Neural progenitor cell (in vitro differentiated cells): ENCODE measurements around the gene TPBG. TPM values are rescaled to one million over a fixed set of nuclear protein-coding genes. Genes with fewer than 3 reads are reported as not detected.

Experiments
- DNase-seq: peaks from one replicate; pipeline ENCODE4 v3.0.0-alpha.2; 2016; ENCODE audit warnings: low spot score
- H2AFZ ChIP-seq: fragments of 200-600 bp; sonication (generic); replicated peaks from 2 replicates; pipeline ENCODE4 v1.6.1; 2016; ENCODE audit warnings: antibody characterized with exemption
- H3F3A ChIP-seq: fragments of 200-600 bp; sonication (generic); 2 replicates; pipeline ENCODE4 v1.6.1; 2016; ENCODE audit warnings: antibody characterized with exemption, low read depth
- H3K27ac ChIP-seq: fragments of 200-600 bp; sonication (generic); 2 replicates; pipeline ENCODE4 v1.5.1; 2016; ENCODE audit warnings: mild to moderate bottlenecking
- H3K27me3 ChIP-seq: fragments of 200-600 bp; sonication (generic); 2 replicates; pipeline ENCODE4 v1.6.1; 2016; ENCODE audit warnings: mild to moderate bottlenecking, moderate library complexity
- H3K36me3 ChIP-seq: fragments of 200-600 bp; sonication (generic); 2 replicates; pipeline ENCODE4 v1.5.1; 2016
- H3K4me1 ChIP-seq: fragments of 200-600 bp; sonication (generic); 2 replicates; pipeline ENCODE4 v1.6.1; 2016; ENCODE audit warnings: mixed run types
- H3K4me2 ChIP-seq: fragments of 200-600 bp; sonication (generic); 2 replicates; pipeline ENCODE4 v1.6.1; 2016
- H3K4me3 ChIP-seq: fragments of 200-600 bp; sonication (generic); 2 replicates; pipeline ENCODE4 v1.5.1; 2016
- H3K79me2 ChIP-seq: fragments of 200-600 bp; sonication (generic); 2 replicates; pipeline ENCODE4 v1.6.1; 2016; ENCODE audit warnings: low read depth
- H3K9ac ChIP-seq: fragments of 200-600 bp; sonication (generic); 2 replicates; pipeline ENCODE4 v1.6.1; 2016
- H3K9me3 ChIP-seq: fragments of 200-600 bp; sonication (generic); 2 replicates; pipeline ENCODE4 v1.5.1; 2016; ENCODE audit warnings: low read depth
- H4K20me1 ChIP-seq: fragments of 200-600 bp; sonication (generic); 2 replicates; pipeline ENCODE4 v1.6.1; 2016; ENCODE audit warnings: low read depth
- H3K27ac Mint-ChIP-seq: 3 replicates; pipeline ENCODE4 v1.8.0; 2021; ENCODE audit warnings: mixed read lengths
- H3K27me3 Mint-ChIP-seq: 2 replicates; pipeline ENCODE4 v1.8.0; 2022; ENCODE audit warnings: low read depth, mild to moderate bottlenecking, inconsistent platforms, moderate library complexity, mixed read lengths; ENCODE audit not compliant: insufficient read depth
- H3K36me3 Mint-ChIP-seq: 3 replicates; pipeline ENCODE4 v1.8.0; 2021; ENCODE audit warnings: mixed read lengths
- H3K4me1 Mint-ChIP-seq: 3 replicates; pipeline ENCODE4 v1.8.0; 2021; ENCODE audit warnings: mixed read lengths
- H3K4me3 Mint-ChIP-seq: 3 replicates; pipeline ENCODE4 v1.8.0; 2021; ENCODE audit warnings: mild to moderate bottlenecking, moderate library complexity, mixed read lengths
- H3K9me3 Mint-ChIP-seq: 3 replicates; pipeline ENCODE4 v1.8.0; 2020; ENCODE audit warnings: mixed read lengths
- CTCF ChIP-seq: fragments of 200-600 bp; sonication (generic); IDR thresholded peaks from 2 replicates; pipeline ENCODE4 v1.5.1; 2017; ENCODE audit warnings: antibody characterized with exemption, mild to moderate bottlenecking
- EZH2 ChIP-seq: fragments of 200-600 bp; sonication (generic); IDR thresholded peaks from 2 replicates; pipeline ENCODE4 v1.6.1; 2017; ENCODE audit warnings: antibody characterized with exemption, mild to moderate bottlenecking, moderate library complexity
- EZH2phosphoT487 ChIP-seq: fragments of 200-600 bp; sonication (generic); IDR thresholded peaks from 2 replicates; pipeline ENCODE4 v1.6.1; 2017; ENCODE audit warnings: antibody characterized with exemption
- total RNA-seq: library from RNA; depleted of rRNA; stranded (reverse); fragments of >200 nt; gene quantifications from 2 replicates; pipeline ENCODE4 v1.2.3, GENCODE V29; 2015; ENCODE audit warnings: low replicate concordance

Gene TPBG
- 362 and 601 TPM in 2 replicates for total RNA-seq

- H3K36me3 Mint-ChIP-seq: peaks cover 31% of the 10 kb centered on the region
- H3K27ac Mint-ChIP-seq: peak within 1 kb of the TSS; percentile 99
- Histone ChIP-seq H3K27ac (peak within 1 kb of the TSS; percentile 93), H3K4me2 (peak within 1 kb of the TSS; percentile 97), H4K20me1 (peaks cover 34% of the 10 kb centered on the region), H3K9me3 (no peaks in the 10 kb centered on the region), H3K4me1 (peaks cover 47% of the 10 kb centered on the region), H3K27me3 (no peaks in the 10 kb centered on the region), H3K36me3 (peaks cover 24% of the 10 kb centered on the region), H2AFZ (no peak within 1 kb of the TSS), H3K79me2 (peaks cover 81% of the 10 kb centered on the region), H3K9ac (peak within 1 kb of the TSS; percentile 72), H3K4me3 (peak within 1 kb of the TSS; percentile 81), H3F3A (peaks cover 38% of the 10 kb centered on the region)
- H3K27me3 Mint-ChIP-seq: peaks cover 11% of the 10 kb centered on the region
- peak; percentile 94 for DNase-seq
- TF ChIP-seq EZH2 (no peak), CTCF (peak; percentile 69), EZH2phosphoT487 (no peak)
- H3K4me3 Mint-ChIP-seq: peak within 1 kb of the TSS; percentile 95
- H3K4me1 Mint-ChIP-seq: peaks cover 44% of the 10 kb centered on the region
- H3K9me3 Mint-ChIP-seq: no peaks in the 10 kb centered on the region
Measured at GRCh38 chr6:82363428-82364086, at the start of gene TPBG. Gene TPBG (plus strand): TSS chr6:82363817. CDS start chr6:82364962, 1,145 bp downstream.

GRCh38 chr6:82322386-82322785 is 41.2 kb upstream of the TPBG start:
- H3K4me2 ChIP-seq: no peak overlapping the region
- no peaks in the 10 kb centered on the region for H3K9me3 ChIP-seq
- no peaks in the 10 kb centered on the region for H3K36me3 ChIP-seq
- TF ChIP-seq EZH2 (no peak), CTCF (no peak), EZH2phosphoT487 (no peak)
- no peak overlapping the region for H3K27ac ChIP-seq
- no peaks in the 10 kb centered on the region for H4K20me1 ChIP-seq
- no peaks in the 10 kb centered on the region for H3K4me1 Mint-ChIP-seq
- no peaks in the 10 kb centered on the region for H3K4me1 ChIP-seq
- no peaks in the 10 kb centered on the region for H3K27me3 ChIP-seq
- no peak overlapping the region for H3K4me3 Mint-ChIP-seq
- H3F3A ChIP-seq: no peaks in the 10 kb centered on the region
- H3K79me2 ChIP-seq: no peaks in the 10 kb centered on the region
- peaks cover under 1% of the 10 kb centered on the region for H3K9me3 Mint-ChIP-seq
- H3K36me3 Mint-ChIP-seq: no peaks in the 10 kb centered on the region
- H3K27ac Mint-ChIP-seq: no peak overlapping the region
- no peak overlapping the region for H3K9ac ChIP-seq
- no peak for DNase-seq
- no peak overlapping the region for H2AFZ ChIP-seq
- H3K27me3 Mint-ChIP-seq: no peaks in the 10 kb centered on the region
- no peak overlapping the region for H3K4me3 ChIP-seq

GRCh38 chr6:82329766-82330165 is 33.9 kb upstream of the TPBG start:
- peaks cover 6% of the 10 kb centered on the region for H3K4me1 ChIP-seq
- no peaks in the 10 kb centered on the region for H3F3A ChIP-seq
- no peaks in the 10 kb centered on the region for H3K9me3 ChIP-seq
- DNase-seq: no peak
- Mint-ChIP-seq H3K4me3 (no peak overlapping the region), H3K27ac (no peak overlapping the region), H3K4me1 (peaks cover 6% of the 10 kb centered on the region), H3K36me3 (no peaks in the 10 kb centered on the region), H3K9me3 (no peaks in the 10 kb centered on the region), H3K27me3 (peaks cover 5% of the 10 kb centered on the region)
- H3K79me2 ChIP-seq: no peaks in the 10 kb centered on the region
- no peak overlapping the region for H3K27ac ChIP-seq
- no peak overlapping the region for H3K4me3 ChIP-seq
- no peak for TF ChIP-seq CTCF
- TF ChIP-seq EZH2: no peak
- TF ChIP-seq EZH2phosphoT487: no peak
- H3K36me3 ChIP-seq: no peaks in the 10 kb centered on the region
- peak overlapping the region; percentile 27 for H2AFZ ChIP-seq
- H3K9ac ChIP-seq: no peak overlapping the region
- no peaks in the 10 kb centered on the region for H4K20me1 ChIP-seq
- H3K27me3 ChIP-seq: no peaks in the 10 kb centered on the region
- H3K4me2 ChIP-seq: no peak overlapping the region
